GM23248 (cell line): Measurements from ENCODE around the gene THPO. TPM values are rescaled to one million over a fixed set of nuclear protein-coding genes. Genes with fewer than 3 reads are reported as not detected.

ENCODE experiments used
- DNase-seq: peaks from one replicate; pipeline ENCODE4 v3.0.0-alpha.2; 2015
- H2AFZ ChIP-seq: fragments of 200-600 bp; sonication (generic); 2 replicates; pipeline ENCODE4 v1.6.1; 2016; ENCODE audit warnings: antibody characterized with exemption
- H3F3A ChIP-seq: fragments of 200-600 bp; sonication (generic); 2 replicates; pipeline ENCODE4 v1.6.1; 2016; ENCODE audit warnings: mild to moderate bottlenecking, antibody characterized with exemption, mixed run types; ENCODE audit not compliant: insufficient read depth
- H3K27ac ChIP-seq: fragments of 200-600 bp; sonication (generic); 2 replicates; pipeline ENCODE4 v1.5.1; 2016; ENCODE audit warnings: mild to moderate bottlenecking
- H3K27me3 ChIP-seq: fragments of 200-600 bp; sonication (generic); replicated peaks from 2 replicates; pipeline ENCODE4 v1.6.1; 2016; ENCODE audit warnings: mild to moderate bottlenecking; ENCODE audit not compliant: insufficient read depth
- H3K36me3 ChIP-seq: fragments of 200-600 bp; sonication (generic); 2 replicates; pipeline ENCODE4 v1.6.1; 2016; ENCODE audit warnings: low read depth, mild to moderate bottlenecking
- H3K4me1 ChIP-seq: fragments of 200-600 bp; sonication (generic); 2 replicates; pipeline ENCODE4 v1.6.1; 2016; ENCODE audit warnings: mild to moderate bottlenecking; ENCODE audit not compliant: insufficient read depth
- H3K4me2 ChIP-seq: fragments of 200-600 bp; sonication (generic); one replicate; pipeline ENCODE4 v1.6.1; 2016; ENCODE audit warnings: mild to moderate bottlenecking; ENCODE audit not compliant: unreplicated experiment
- H3K4me3 ChIP-seq: fragments of 200-600 bp; sonication (generic); 2 replicates; pipeline ENCODE4 v1.5.1; 2016; ENCODE audit warnings: mild to moderate bottlenecking
- H3K79me2 ChIP-seq: fragments of 200-600 bp; sonication (generic); 2 replicates; pipeline ENCODE4 v1.6.1; 2016; ENCODE audit warnings: mild to moderate bottlenecking; ENCODE audit not compliant: insufficient read depth
- H3K9ac ChIP-seq: fragments of 200-600 bp; sonication (generic); 2 replicates; pipeline ENCODE4 v1.6.1; 2016; ENCODE audit warnings: mild to moderate bottlenecking
- H3K9me2 ChIP-seq: fragments of 200-600 bp; sonication (generic); 2 replicates; pipeline ENCODE4 v1.6.1; 2016; ENCODE audit warnings: mixed run types, mild to moderate bottlenecking, moderate library complexity; ENCODE audit not compliant: insufficient read depth
- H3K9me3 ChIP-seq: fragments of 200-600 bp; sonication (generic); one replicate; pipeline ENCODE4 v1.6.1; 2017; ENCODE audit warnings: low read depth
- H4K20me1 ChIP-seq: fragments of 200-600 bp; sonication (generic); 2 replicates; pipeline ENCODE4 v1.6.0; 2016; ENCODE audit not compliant: insufficient read depth
- EZH2 ChIP-seq: fragments of 200-600 bp; sonication (generic); IDR thresholded peaks from 2 replicates; pipeline ENCODE4 v1.6.1; 2018; ENCODE audit warnings: antibody characterized with exemption, mild to moderate bottlenecking; ENCODE audit not compliant: insufficient read depth, poor library complexity, severe bottlenecking
- EZH2phosphoT487 ChIP-seq: fragments of 200-600 bp; sonication (generic); IDR thresholded peaks from 2 replicates; pipeline ENCODE4 v1.6.1; 2018; ENCODE audit warnings: antibody characterized with exemption, moderate library complexity, mild to moderate bottlenecking, low read depth; ENCODE audit not compliant: insufficient read depth
- WGBS, 2 experiments: methylation state at CpG; one replicate each; pipeline ENCODE4 v1.1.6; 2015 to 2017; ENCODE audit warnings: low lambda C conversion rate in 2 of 2, low coverage in 1 of 2; ENCODE audit errors: missing lambda C conversion rate in 2 of 2; 5-methylcytosine and 5-hydroxymethylcytosine counted together
- in situ Hi-C: fragments of 300-500 bp; cut with MboI; formaldehyde crosslinking; loops from 2 replicates; pipeline ENCODE4 v1.15.0; 2020
- polyA plus RNA-seq: library from polyadenylated mRNA; unstranded; fragments of >200 nt; fragmentation: Nextera tagmentation; extraction: Ambion mirVana; gene quantifications from 2 replicates; pipeline ENCODE4 v1.2.1, GENCODE V29; 2016
- total RNA-seq: library from RNA; depleted of rRNA; stranded (reverse); fragments of >200 nt; shearing (Covaris generic); gene quantifications from 2 replicates; pipeline ENCODE4 v1.2.3, GENCODE V29; 2014

Gene THPO
- total and polyA plus RNA-seq, 2 experiments from 2014 or later, result not detected

GRCh38 chr3:184358124-184358767, 19.8 kb downstream of the THPO start:
- Histone ChIP-seq H3K9ac (no peak overlapping the region), H3K9me3 (no peaks in the 10 kb centered on the region), H3K4me2 (no peak overlapping the region), H4K20me1 (no peaks in the 10 kb centered on the region), H3K9me2 (no peaks in the 10 kb centered on the region), H3K27me3 (no peaks in the 10 kb centered on the region), H3K27ac (no peak overlapping the region), H3K36me3 (no peaks in the 10 kb centered on the region), H3K4me3 (no peak overlapping the region), H3K4me1 (0 out of 2 replicates have a peak, but pooled peaks cover 6% of the 10 kb centered on the region), H3K79me2 (0 out of 2 replicates have a peak, but pooled peaks cover 3% of the 10 kb centered on the region), H3F3A (no peaks in the 10 kb centered on the region), H2AFZ (no peak overlapping the region)
- TF ChIP-seq EZH2, result no peak
- TF ChIP-seq EZH2phosphoT487, result no peak
- in situ Hi-C loops, result loop anchor here (25.0 kb wide), 1 partner anchor 429 kb away; no protein-coding TSS in a partner anchor
- 82 to 90% methylated on average over 12 of the region's 12 CpGs for WGBS, 2 experiments
- no peak for DNase-seq

GRCh38 chr3:184357248-184358123, 20.5 kb downstream of the THPO start:
- in situ Hi-C loops, result loop anchor here (25.0 kb wide), 1 partner anchor 430 kb away; no protein-coding TSS in a partner anchor
- H2AFZ ChIP-seq, result no peak overlapping the region
- DNase-seq, result no peak
- no peaks in the 10 kb centered on the region for H3K27me3 ChIP-seq
- 0 out of 2 replicates have a peak, but pooled peaks cover 3% of the 10 kb centered on the region for H3K79me2 ChIP-seq
- H3K4me2 ChIP-seq, result no peak overlapping the region
- H3K36me3 ChIP-seq, result no peaks in the 10 kb centered on the region
- no peak overlapping the region for H3K4me3 ChIP-seq
- H4K20me1 ChIP-seq, result no peaks in the 10 kb centered on the region
- 0 out of 2 replicates have a peak, but pooled peaks cover 6% of the 10 kb centered on the region for H3K4me1 ChIP-seq
- no peak for TF ChIP-seq EZH2phosphoT487
- TF ChIP-seq EZH2, result no peak
- H3K27ac ChIP-seq, result no peak overlapping the region
- no peaks in the 10 kb centered on the region for H3K9me3 ChIP-seq
- H3K9ac ChIP-seq, result no peak overlapping the region
- no peaks in the 10 kb centered on the region for H3K9me2 ChIP-seq
- 92 to 96% methylated on average over 23 to 24 of the region's 24 CpGs for WGBS, 2 experiments
- H3F3A ChIP-seq, result no peaks in the 10 kb centered on the region

- in situ Hi-C loops, result loop anchor here (25.0 kb wide), 1 partner anchor 432 kb away; no protein-coding TSS in a partner anchor
- WGBS, 2 experiments, result 64 to 71% methylated on average over 17 to 18 of the region's 18 CpGs
- peak; percentile 64 for DNase-seq
- Histone ChIP-seq H3F3A (no peaks in the 10 kb centered on the region), H3K27me3 (no peaks in the 10 kb centered on the region), H3K9me2 (no peaks in the 10 kb centered on the region), H3K4me2 (no peak overlapping the region), H4K20me1 (no peaks in the 10 kb centered on the region), H3K27ac (no peak overlapping the region), H3K4me1 (0 out of 2 replicates have a peak, but pooled peaks cover 1% of the 10 kb centered on the region), H2AFZ (no peak overlapping the region), H3K9me3 (no peaks in the 10 kb centered on the region), H3K4me3 (no peak overlapping the region), H3K9ac (no peak overlapping the region), H3K36me3 (no peaks in the 10 kb centered on the region), H3K79me2 (no peaks in the 10 kb centered on the region)
- TF ChIP-seq EZH2 (no peak), EZH2phosphoT487 (no peak)
Observed at GRCh38 chr3:184355261-184356040, 22.6 kb downstream of the THPO start.

- Histone ChIP-seq H3K4me3 (no peak overlapping the region), H3K36me3 (no peaks in the 10 kb centered on the region), H4K20me1 (no peaks in the 10 kb centered on the region), H3K4me1 (no peaks in the 10 kb centered on the region), H2AFZ (no peak overlapping the region), H3K9me2 (no peaks in the 10 kb centered on the region), H3K4me2 (no peak overlapping the region), H3K9me3 (no peaks in the 10 kb centered on the region), H3K79me2 (no peaks in the 10 kb centered on the region), H3K9ac (no peak overlapping the region), H3K27me3 (no peaks in the 10 kb centered on the region), H3F3A (no peaks in the 10 kb centered on the region), H3K27ac (no peak overlapping the region)
- in situ Hi-C loops, result loop anchor here (25.0 kb wide), 1 partner anchor 433 kb away; no protein-coding TSS in a partner anchor
- WGBS, 2 experiments, result 83 to 85% methylated on average over 7 to 8 of the region's 8 CpGs
- DNase-seq, result no peak
- no peak for TF ChIP-seq EZH2phosphoT487
- no peak for TF ChIP-seq EZH2
Observed at GRCh38 chr3:184354754-184355153, 23.3 kb downstream of the THPO start.
